NCI-H345 treated with DMSO at 0.1 percent for 48 hours (cell line): ENCODE measurements around the gene PTTG1IP2.

ENCODE experiments used
- DNase-seq: peaks from one replicate; lab custom pipeline; 2025; ENCODE audit not compliant: unreplicated experiment; lab: John Stamatoyannopoulos, UW

The PTTG1IP2 gene

DNA sequence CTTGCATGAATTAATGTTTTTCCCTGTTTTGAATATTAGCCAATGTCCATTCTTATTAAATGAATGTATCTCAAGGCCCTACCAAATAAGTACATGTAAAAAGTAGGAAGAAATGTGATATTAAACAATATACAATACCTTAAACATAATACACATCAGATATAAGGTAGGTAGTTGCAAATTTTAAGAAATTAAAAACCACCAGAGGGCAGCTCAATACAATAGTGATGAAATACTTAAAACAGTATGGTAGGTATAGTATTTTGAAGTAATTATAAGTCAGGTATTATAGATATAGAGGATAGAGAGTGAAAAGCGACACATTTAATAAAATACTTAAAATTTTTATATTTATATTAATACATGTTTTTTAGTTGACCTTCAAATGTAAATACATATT is 83.1 kb downstream of the PTTG1IP2 start:
- no peak for DNase-seq

DNA sequence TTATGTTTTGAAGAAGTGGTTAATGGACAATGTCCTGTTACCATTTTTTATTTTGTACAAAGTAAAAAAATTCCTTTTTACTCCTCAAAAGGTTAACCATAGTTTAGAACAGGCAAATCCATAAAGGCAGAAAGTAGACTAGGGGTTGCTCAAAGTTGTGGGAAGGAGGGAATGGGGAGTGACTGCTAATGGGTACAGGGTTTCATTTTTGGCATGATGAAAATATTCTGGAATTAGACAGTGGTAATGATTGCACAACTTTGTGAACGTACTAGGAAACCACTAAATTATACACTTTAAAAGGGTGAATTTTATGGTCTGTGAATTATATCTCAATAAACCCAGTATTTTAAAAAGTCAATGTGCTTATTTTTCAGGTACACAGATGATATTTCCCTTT is 91.3 kb downstream of the PTTG1IP2 start:
- no peak for DNase-seq
